ENCODE measurements around the gene PLCD1. TPM values are rescaled to one million over a fixed set of nuclear protein-coding genes. Genes with fewer than 3 reads are reported as not detected.

The PLCD1 gene
- total RNA-seq, 1 donor from 2014 or later = 20.7 TPM

- no peak for DNase-seq (ENCODE audit: low spot score in 2 of 2, unreplicated experiment in 2 of 2)
- H3K4me1 Mint-ChIP-seq = peaks cover 3% of the 10 kb centered on the region
- TF ChIP-seq, protein P1, sequence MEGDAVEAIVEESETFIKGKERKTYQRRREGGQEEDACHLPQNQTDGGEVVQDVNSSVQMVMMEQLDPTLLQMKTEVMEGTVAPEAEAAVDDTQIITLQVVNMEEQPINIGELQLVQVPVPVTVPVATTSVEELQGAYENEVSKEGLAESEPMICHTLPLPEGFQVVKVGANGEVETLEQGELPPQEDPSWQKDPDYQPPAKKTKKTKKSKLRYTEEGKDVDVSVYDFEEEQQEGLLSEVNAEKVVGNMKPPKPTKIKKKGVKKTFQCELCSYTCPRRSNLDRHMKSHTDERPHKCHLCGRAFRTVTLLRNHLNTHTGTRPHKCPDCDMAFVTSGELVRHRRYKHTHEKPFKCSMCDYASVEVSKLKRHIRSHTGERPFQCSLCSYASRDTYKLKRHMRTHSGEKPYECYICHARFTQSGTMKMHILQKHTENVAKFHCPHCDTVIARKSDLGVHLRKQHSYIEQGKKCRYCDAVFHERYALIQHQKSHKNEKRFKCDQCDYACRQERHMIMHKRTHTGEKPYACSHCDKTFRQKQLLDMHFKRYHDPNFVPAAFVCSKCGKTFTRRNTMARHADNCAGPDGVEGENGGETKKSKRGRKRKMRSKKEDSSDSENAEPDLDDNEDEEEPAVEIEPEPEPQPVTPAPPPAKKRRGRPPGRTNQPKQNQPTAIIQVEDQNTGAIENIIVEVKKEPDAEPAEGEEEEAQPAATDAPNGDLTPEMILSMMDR (IDR thresholded peaks at IDR 0.05; ENCODE audit: unreplicated experiment) = no peak
- no peaks in the 10 kb centered on the region for H3K27me3 Mint-ChIP-seq (ENCODE audit: low read depth)
- no peak overlapping the region for H3K4me3 Mint-ChIP-seq
- peaks cover 9% of the 10 kb centered on the region for H3K9me3 Mint-ChIP-seq
- no peak overlapping the region for H3K27ac Mint-ChIP-seq
- peaks cover 30% of the 10 kb centered on the region for H3K36me3 Mint-ChIP-seq
These were observed 12.5 kb downstream of the PLCD1 start for GRCh38 chr3:38016847-38017444.

DNA sequence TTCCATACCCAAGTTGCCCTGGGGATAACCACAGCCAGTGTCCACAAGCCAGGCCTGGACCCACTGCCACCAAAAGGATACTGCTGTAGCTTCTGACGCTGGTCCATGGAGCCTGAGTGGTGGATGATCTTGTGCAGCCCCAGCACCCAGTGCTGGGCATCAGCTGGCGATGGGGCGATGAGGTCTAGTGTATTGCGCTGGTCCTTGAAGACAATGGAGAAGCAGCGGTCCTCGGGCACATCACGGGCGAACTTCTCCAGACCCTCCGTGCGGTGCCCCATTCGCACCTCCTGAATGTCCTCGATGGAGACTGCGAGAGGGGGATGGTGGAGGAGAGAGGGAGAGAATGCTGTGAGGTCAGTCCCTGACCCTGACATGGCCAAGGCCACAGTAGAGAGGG is 13.0 kb downstream of the PLCD1 start:
- no peak overlapping the region for H3K4me3 Mint-ChIP-seq
- peaks cover 9% of the 10 kb centered on the region for H3K9me3 Mint-ChIP-seq
- no peak for DNase-seq (ENCODE audit: low spot score in 2 of 2, unreplicated experiment in 2 of 2)
- no peaks in the 10 kb centered on the region for H3K27me3 Mint-ChIP-seq (ENCODE audit: low read depth)
- H3K27ac Mint-ChIP-seq = no peak overlapping the region
- H3K4me1 Mint-ChIP-seq = peaks cover 3% of the 10 kb centered on the region
- peaks cover 30% of the 10 kb centered on the region for H3K36me3 Mint-ChIP-seq
- TF ChIP-seq, protein P1 (IDR thresholded peaks at IDR 0.05; ENCODE audit: unreplicated experiment) = no peak

- TF ChIP-seq, protein P1 (IDR thresholded peaks at IDR 0.05; ENCODE audit: unreplicated experiment) = no peak
- Mint-ChIP-seq H3K9me3 (peaks cover 9% of the 10 kb centered on the region), H3K27ac (no peak overlapping the region), H3K4me3 (no peak overlapping the region), H3K4me1 (peaks cover 3% of the 10 kb centered on the region), H3K27me3 (ENCODE audit: low read depth) (no peaks in the 10 kb centered on the region), H3K36me3 (peaks cover 30% of the 10 kb centered on the region)
- DNase-seq (ENCODE audit: low spot score in 2 of 2, unreplicated experiment in 2 of 2) = no peak
These were observed 13.5 kb downstream of the PLCD1 start for GRCh38 chr3:38015984-38016383.

GRCh38 chr3:38015485-38015884 is 14.0 kb downstream of the PLCD1 start:
- peaks cover 30% of the 10 kb centered on the region for H3K36me3 Mint-ChIP-seq
- no peak overlapping the region for H3K27ac Mint-ChIP-seq
- no peak for DNase-seq (ENCODE audit: low spot score in 2 of 2, unreplicated experiment in 2 of 2)
- H3K9me3 Mint-ChIP-seq = peaks cover 9% of the 10 kb centered on the region
- no peaks in the 10 kb centered on the region for H3K27me3 Mint-ChIP-seq (ENCODE audit: low read depth)
- H3K4me3 Mint-ChIP-seq = no peak overlapping the region
- TF ChIP-seq, protein P1 (IDR thresholded peaks at IDR 0.05; ENCODE audit: unreplicated experiment) = no peak
- peaks cover 3% of the 10 kb centered on the region for H3K4me1 Mint-ChIP-seq

- H3K36me3 Mint-ChIP-seq = peaks cover 24% of the 10 kb centered on the region
These were observed 18.3 kb downstream of the PLCD1 start for GRCh38 chr3:38011111-38011510.

More at GRCh38 chr3:38011111-38011510, 18.3 kb downstream of the PLCD1 start:
- no peak for DNase-seq (ENCODE audit: low spot score in 2 of 2, unreplicated experiment in 2 of 2)
- TF ChIP-seq, protein P1 (IDR thresholded peaks at IDR 0.05; ENCODE audit: unreplicated experiment) = no peak
- no peak overlapping the region for H3K4me3 Mint-ChIP-seq
- no peak overlapping the region for H3K27ac Mint-ChIP-seq
- H3K27me3 Mint-ChIP-seq (ENCODE audit: low read depth) = no peaks in the 10 kb centered on the region
- H3K4me1 Mint-ChIP-seq = no peaks in the 10 kb centered on the region
- peaks cover 9% of the 10 kb centered on the region for H3K9me3 Mint-ChIP-seq
